GM12801 (cell line): ENCODE results near the gene VMA21.

Experiments
- CTCF ChIP-seq: IDR thresholded peaks from one replicate; pipeline ENCODE4 v1.5.1; 2011; ENCODE audit warnings: control low read depth; ENCODE audit not compliant: insufficient read length; ENCODE audit errors: extremely low read depth

The VMA21 gene

GRCh38 chrX:151416579-151416978 is 19.6 kb downstream of the VMA21 start:
- TF ChIP-seq CTCF, result no peak

GRCh38 chrX:151419782-151420181 is 22.8 kb downstream of the VMA21 start:
- TF ChIP-seq CTCF, result no peak

GRCh38 chrX:151424505-151424904 is 27.5 kb downstream of the VMA21 start:
- TF ChIP-seq CTCF, result no peak

- TF ChIP-seq CTCF, result no peak
These were observed 51.5 kb downstream of the VMA21 start for GRCh38 chrX:151448509-151448908.

GRCh38 chrX:151458824-151459223 is 61.8 kb downstream of the VMA21 start:
- no peak for TF ChIP-seq CTCF
